ENCODE results near the gene LDLRAD4. TPM values are rescaled to one million over a fixed set of nuclear protein-coding genes. Genes with fewer than 3 reads are reported as not detected.
"Not testable (repeated sequence)": the region's sequence is repeated elsewhere in the genome, so short reads cannot be mapped to it uniquely, and the experiment has no call there.

LDLRAD4 gene
- polyA plus RNA-seq, 1 donor: 9.3 TPM

GRCh38 chr18:13335903-13336302, 117.3 kb downstream of the LDLRAD4 start:
- no peak for DNase-seq (ENCODE audit: low read depth)

DNA sequence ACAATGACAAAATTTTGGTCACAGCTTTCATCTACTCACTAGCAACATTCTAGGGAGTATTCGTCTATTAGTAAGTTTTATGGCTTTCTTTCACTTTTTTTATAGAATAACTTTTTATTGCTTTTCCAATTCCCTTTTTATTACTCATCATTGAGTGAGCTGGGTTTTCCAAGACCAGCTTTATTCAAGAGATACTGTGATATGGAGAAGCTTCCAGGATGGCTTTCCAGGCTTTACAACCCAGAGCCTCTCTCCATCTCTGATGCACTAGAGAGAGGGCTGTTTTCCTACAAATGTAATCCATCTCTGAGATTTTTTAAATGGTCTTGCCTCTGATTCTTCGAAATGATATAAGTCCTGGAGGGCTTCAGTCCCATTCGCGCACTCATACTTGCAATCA, 118.3 kb downstream of the LDLRAD4 start:
- no peak for DNase-seq (ENCODE audit: low read depth)

GRCh38 chr18:13337369-13337768, 118.8 kb downstream of the LDLRAD4 start:
- DNase-seq (ENCODE audit: low read depth): no peak

DNA sequence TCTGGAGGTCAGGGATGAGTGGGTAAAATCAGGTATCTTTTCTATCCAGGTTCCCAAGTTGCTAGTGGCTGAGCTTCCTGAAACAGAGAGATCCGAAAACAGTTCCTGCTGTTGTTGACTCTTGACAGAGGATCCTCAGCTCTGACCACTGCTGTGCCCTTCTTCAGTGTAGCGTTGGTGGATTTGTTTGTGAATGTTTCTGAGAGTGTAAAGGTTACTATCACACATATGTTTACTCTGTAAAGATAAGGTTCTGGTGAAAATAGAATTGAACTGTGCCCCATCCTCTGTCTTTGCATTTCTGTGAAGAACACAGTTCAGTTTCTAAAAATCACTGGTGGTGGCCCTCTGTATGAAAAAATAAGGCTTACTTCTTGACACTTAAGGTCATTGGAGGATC, 119.8 kb downstream of the LDLRAD4 start:
- no peak for DNase-seq (ENCODE audit: low read depth)

GRCh38 chr18:13339653-13340052, 121.1 kb downstream of the LDLRAD4 start:
- DNase-seq (ENCODE audit: low read depth): no peak

DNA sequence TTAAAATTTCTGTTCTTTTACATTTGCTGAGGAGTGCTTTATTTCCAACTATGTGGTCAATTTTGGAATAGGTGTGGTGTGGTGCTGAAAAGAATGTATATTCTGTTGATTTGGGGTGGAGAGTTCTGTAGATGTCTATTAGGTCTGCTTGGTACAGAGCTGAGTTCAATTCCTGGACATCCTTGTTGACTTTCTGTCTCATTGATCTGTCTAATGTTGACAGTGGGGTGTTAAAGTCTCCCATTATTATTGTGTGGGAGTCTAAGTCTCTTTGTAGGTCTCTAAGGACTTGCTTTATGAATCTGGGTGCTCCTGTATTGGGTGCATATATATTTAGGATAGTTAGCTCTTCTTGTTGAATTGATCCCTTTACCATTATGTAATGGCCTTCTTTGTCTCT, 127.9 kb downstream of the LDLRAD4 start:
- not testable (repeated sequence) for DNase-seq (ENCODE audit: low read depth)

DNA sequence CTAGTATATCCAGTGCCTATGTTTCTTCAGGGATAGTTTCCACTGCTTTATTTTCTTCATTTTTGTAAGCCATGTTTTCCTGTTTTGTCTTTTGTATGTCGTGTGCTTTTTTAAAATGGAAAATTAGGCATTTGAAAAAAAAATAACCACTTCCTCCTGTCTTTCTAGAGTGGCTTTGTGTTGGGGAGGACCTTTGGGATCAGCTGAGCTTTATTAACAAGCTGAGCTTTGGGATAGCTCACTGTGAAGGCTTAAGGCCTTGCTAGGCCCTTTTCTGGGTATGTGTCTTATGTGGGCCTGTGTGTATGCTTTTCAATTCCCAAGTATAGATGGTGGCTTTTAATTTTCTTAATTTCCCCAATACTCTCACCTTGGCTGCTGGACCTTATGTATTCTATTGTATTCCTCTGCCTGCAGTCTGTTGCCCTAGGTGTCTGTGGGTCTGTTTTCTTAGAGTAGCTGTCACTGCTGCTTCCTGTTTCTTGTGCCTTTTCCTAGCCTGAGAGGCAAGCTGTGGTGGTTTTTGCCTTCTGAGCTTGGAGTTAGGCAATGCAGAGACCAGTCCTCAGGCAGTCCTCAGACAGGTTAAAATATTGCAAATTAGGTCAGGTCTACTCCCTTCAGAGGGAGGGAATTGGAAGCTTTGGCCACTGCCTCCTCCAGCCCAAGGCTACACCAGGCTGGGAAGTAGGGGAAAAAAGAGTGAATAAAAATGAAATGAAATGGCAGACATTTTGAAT, 134.7 kb downstream of the LDLRAD4 start:
- no peak for DNase-seq (ENCODE audit: low read depth)

DNA sequence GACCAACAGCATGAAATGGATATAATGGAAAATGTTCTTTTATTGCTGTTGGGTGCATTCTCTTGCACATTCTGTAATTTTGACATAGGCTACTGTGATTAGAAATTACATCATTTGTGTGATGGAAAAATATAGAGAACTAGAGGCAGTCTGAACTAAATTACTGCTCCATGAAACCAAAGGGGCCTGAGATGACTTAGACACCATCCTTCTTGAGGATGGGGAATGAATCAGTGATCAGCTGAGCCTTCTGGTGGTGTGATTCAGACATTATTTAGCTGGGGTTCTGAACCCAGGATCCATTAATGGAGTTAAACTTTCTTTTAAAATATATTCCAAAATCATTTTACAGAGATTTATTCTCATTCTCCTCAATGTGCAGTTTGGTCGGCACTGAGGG, 135.8 kb downstream of the LDLRAD4 start:
- no peak for DNase-seq (ENCODE audit: low read depth)

DNA sequence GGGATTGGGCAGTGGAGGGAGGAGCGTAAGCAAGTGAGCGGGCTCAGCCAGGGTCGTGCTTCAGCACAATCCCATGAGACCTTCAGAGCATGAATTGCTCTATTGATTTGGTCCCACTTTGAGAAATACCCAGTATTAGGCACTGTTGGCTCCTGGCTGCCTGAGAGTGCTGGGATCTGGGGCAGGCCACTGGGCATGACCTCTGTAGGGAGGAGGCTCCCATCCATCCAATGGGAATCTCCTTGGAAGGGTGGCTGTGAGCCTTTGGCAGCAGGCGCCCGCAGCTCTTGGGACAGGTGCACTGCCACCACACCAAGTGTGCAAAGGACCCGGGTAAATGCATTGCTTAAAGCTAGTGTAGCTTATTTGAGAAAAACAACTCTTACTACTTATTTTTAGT, 137.5 kb downstream of the LDLRAD4 start:
- DNase-seq (ENCODE audit: low read depth): no peak

DNA sequence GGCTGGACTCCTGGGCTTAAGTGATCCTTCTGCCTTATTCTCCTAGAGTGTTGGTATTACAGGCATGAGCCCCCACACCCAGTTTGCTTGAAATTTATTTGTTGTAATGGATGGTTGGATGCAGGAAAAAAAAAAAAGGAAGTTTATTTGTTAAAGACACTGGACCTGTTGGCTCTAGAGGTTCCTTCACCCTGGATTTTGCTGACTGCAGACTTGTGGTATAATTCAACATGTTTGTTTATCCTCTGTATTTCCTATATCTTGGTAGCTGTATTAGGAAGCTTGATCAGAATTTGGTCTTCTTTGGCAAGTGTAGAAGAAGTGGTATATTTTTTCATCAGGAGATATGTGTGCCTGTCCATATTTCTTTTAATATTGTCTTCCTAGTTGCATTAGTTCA, 138.7 kb downstream of the LDLRAD4 start:
- no peak for DNase-seq (ENCODE audit: low read depth)

DNA sequence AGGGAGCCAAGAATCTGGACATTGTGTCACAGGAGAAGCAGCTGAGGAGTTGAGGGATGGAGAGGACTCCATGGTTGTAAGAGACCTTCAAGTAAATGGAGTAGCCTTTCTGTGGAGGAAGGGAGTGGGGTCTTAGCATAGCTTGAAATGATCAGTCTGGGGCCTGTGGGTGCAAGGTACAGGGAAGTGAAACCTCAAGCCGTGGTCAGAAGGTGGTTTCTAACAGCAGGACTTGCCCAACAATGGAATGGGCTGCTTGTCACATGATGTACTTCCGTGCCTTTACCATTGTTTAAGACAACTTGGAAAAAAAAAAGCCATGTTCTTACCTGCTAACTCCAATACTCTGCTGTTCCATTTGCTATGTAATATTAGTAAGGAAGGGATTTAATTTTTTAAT, 140.7 kb downstream of the LDLRAD4 start:
- DNase-seq (ENCODE audit: low read depth): no peak

DNA sequence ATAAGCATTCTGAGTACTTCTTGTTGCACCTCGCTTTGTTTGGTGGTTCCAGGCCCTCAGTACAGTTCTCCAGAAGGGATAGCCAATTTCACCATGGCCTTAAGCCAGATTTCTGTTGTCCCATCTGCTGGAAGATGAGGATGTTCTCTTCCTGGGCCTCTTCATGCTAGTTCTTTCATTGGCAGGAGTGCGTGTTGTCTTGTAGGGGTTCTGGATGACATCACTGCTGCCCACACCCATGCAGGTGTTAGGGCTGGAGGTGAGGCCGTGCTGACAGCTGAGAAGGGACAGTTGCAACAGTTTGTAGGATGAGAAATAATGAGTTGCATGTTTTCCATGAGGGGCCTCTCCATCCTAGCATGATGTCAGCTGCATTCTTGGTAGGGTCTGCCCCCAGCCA, 142.9 kb downstream of the LDLRAD4 start:
- DNase-seq (ENCODE audit: low read depth): no peak

- DNase-seq (ENCODE audit: low read depth): no peak
Measured at GRCh38 chr18:13362051-13362450, 143.5 kb downstream of the LDLRAD4 start.

DNA sequence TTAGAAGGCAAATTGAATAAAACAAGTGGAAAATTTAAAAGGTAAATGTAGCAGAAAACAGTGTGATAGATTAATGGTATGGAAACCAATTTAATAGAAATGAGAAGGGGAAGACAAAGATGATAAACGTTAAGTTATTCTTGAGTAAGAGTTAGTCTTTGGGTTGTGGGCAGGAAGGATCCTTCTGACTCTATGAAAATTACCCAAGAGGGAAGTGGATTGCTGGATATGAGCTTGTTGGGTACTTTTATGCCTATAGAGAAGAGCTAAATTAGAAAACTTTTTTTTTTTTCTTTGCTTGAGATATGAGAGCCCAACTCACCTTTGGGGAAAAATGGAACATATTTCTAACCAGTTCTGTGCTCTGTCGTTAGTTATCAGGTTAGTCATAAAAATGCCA, 144.0 kb downstream of the LDLRAD4 start:
- DNase-seq (ENCODE audit: low read depth): no peak

GRCh38 chr18:13363359-13363758, 144.8 kb downstream of the LDLRAD4 start:
- no peak for DNase-seq (ENCODE audit: low read depth)

DNA sequence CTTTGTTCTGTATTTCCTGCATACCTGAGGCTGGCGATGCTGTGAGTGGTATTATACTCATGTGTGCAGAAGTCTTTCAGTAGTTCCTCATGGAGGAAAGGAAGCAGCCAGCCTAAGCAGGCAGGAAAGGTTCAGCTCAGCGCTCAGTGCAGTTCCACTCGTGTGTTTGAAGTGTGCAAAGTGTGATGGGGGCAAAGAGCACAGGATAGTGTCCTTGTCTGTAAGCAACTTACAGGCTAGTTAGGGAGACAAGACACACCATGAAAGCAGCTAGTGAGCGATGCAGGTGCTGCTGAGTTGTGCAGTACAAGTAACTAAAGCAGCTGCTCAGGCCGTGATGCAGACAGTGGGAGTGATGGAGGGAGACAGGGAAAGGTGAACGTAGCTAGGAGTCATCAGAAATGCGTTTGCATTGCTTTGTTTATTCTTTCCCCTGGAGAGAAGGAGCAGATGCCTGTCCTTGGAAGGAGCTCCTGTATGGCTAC, 146.2 kb downstream of the LDLRAD4 start:
- no peak for DNase-seq (ENCODE audit: low read depth)

GRCh38 chr18:13366131-13366530, 147.6 kb downstream of the LDLRAD4 start:
- DNase-seq (ENCODE audit: low read depth): no peak

- no peak for DNase-seq (ENCODE audit: low read depth)
Measured at GRCh38 chr18:13366541-13366940, 148.0 kb downstream of the LDLRAD4 start.

DNA sequence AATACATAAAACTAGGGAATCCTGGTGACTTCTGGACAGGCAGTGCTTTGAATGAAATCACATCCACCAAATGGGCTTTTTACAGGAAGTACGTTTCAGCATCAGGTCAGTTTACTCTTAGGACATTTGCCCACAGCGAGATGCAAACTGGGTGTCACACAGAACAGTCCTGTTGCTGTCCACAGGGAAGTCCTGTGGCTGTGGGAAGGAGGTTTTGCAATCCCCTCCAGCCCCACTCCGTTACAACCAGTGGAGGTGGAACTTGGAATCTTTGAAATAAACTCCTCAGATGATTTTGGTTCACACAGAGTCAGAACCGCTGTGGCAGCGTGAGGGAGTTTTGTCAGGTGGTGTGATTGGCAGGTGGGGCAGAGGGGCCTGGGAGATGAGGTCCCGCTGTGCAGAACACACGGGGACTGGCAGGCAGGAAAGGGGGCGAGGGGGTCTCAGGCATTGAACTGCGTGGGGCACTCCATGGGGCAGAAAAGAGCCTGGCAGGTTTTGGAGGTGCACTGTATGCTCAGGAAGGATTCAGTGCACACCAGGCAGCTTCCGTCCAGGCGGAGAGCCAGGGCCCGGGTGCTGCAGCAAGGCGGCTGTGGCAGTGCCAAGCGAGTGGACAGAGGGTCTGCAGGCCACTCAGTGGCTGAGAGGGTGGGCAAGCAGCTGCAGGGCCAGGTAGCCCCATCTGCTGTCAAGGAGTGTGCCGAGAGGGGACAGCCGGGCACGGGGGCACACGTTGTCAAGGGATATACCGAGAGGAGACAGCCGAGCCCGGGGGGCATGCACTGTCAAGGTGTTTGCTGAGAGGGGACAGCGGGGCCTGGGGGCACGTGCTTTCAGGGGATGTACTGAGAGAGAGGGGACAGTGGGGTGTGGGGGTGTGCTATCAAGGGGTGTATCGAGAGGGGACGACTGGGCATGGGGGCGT, 148.7 kb downstream of the LDLRAD4 start:
- DNase-seq (ENCODE audit: low read depth): no peak

GRCh38 chr18:13368080-13368813, 149.7 kb downstream of the LDLRAD4 start:
- DNase-seq (ENCODE audit: low read depth): no peak

- no peak for DNase-seq (ENCODE audit: low read depth)
Measured at GRCh38 chr18:13369353-13369752, 150.8 kb downstream of the LDLRAD4 start.

Data from forelimb muscle (tissue), 1 donor.